SK-N-SH (cell line): ENCODE data around the gene MED31. TPM values are rescaled to one million over a fixed set of nuclear protein-coding genes. Genes with fewer than 3 reads are reported as not detected.

Experiments
- CTCF ChIA-PET: fragments of 300-600, 350-600 bp; formaldehyde crosslinking; extraction: SDS; loops from one replicate; lab custom pipeline; 2021; lab: Yijun Ruan, JAX
- POLR2A ChIA-PET: fragments of 350-600 bp; sonication (Branson Sonifier 250); formaldehyde crosslinking; extraction: SDS; loops from one replicate; lab custom pipeline; 2020; ENCODE audit warnings: antibody characterized with exemption, inconsistent platforms; lab: Yijun Ruan, JAX
- DNase-seq: peaks from one replicate; pipeline ENCODE4 v3.0.0; 2012
- H2AFZ ChIP-seq: fragments of 200-600 bp; sonication (generic); 2 replicates; pipeline ENCODE4 v1.8.1; 2016; ENCODE audit warnings: antibody characterized with exemption, mild to moderate bottlenecking, low read depth
- H3F3A ChIP-seq: fragments of 200-600 bp; sonication (generic); replicated peaks from 2 replicates; pipeline ENCODE3; 2016; ENCODE audit warnings: antibody characterized with exemption, mild to moderate bottlenecking; ENCODE audit not compliant: insufficient read depth
- H3K27ac ChIP-seq, 2 experiments: fragments of 200-500 bp in 1 of 2; fragments of 200-600 bp in 1 of 2; sonication (Bioruptor generic) in 1 of 2; sonication (generic), shearing (Covaris generic) in 1 of 2; 2 replicates each; pipeline versions ENCODE4 v1.5.1 to v1.6.1; 2014 to 2016; ENCODE audit warnings: low read depth in 2 of 2, inconsistent platforms in 1 of 2, low read length in 1 of 2, mild to moderate bottlenecking in 1 of 2, mixed read lengths in 1 of 2
- H3K27me3 ChIP-seq: fragments of 200-600 bp; sonication (generic), shearing (Covaris generic); 2 replicates; pipeline ENCODE4 v1.6.1; 2016; ENCODE audit warnings: mixed run types; ENCODE audit not compliant: insufficient read depth
- H3K36me3 ChIP-seq, 2 experiments: fragments of 200-500 bp in 1 of 2; fragments of 200-600 bp in 1 of 2; sonication (Bioruptor generic) in 1 of 2; sonication (generic) in 1 of 2; replicated peaks in 1 of 2; 2 replicates each; pipeline versions ENCODE3 to v1.5.1; 2014 to 2016; ENCODE audit warnings: low read length in 1 of 2, mild to moderate bottlenecking in 1 of 2; ENCODE audit not compliant: insufficient read depth in 2 of 2, control insufficient read depth in 1 of 2
- H3K4me1 ChIP-seq, 2 experiments: fragments of 200-500 bp in 1 of 2; fragments of 200-600 bp in 1 of 2; sonication (Bioruptor generic) in 1 of 2; sonication (generic), shearing (Covaris generic) in 1 of 2; 2 replicates each; pipeline versions ENCODE4 v1.5.1 to v1.6.1; 2014 to 2016; ENCODE audit warnings: low read depth in 1 of 2, low read length in 1 of 2, mixed run types in 1 of 2; ENCODE audit not compliant: insufficient read depth in 2 of 2, control insufficient read depth in 1 of 2
- H3K4me2 ChIP-seq: fragments of 200-600 bp; sonication (generic), shearing (Covaris generic); 2 replicates; pipeline ENCODE4 v1.6.1; 2017; ENCODE audit warnings: mixed run types
- H3K4me3 ChIP-seq, 2 experiments: fragments of 200-500 bp in 1 of 2; fragments of 200-600 bp in 1 of 2; sonication (Bioruptor generic) in 1 of 2; sonication (generic), shearing (Covaris generic) in 1 of 2; 2 replicates each; pipeline versions ENCODE4 v1.5.1 to v1.8.1; 2014 to 2016; ENCODE audit warnings: low read depth in 2 of 2, inconsistent platforms in 1 of 2, low read length in 1 of 2, mild to moderate bottlenecking in 1 of 2, mixed read lengths in 1 of 2, moderate library complexity in 1 of 2
- H3K79me2 ChIP-seq: fragments of 200-600 bp; sonication (generic); 2 replicates; pipeline ENCODE4 v1.8.1; 2017; ENCODE audit warnings: mild to moderate bottlenecking; ENCODE audit not compliant: insufficient read depth
- H3K9ac ChIP-seq: fragments of 200-600 bp; sonication (generic); 2 replicates; pipeline ENCODE4 v1.6.1; 2017; ENCODE audit warnings: mixed run types
- H3K9me2 ChIP-seq: fragments of 200-600 bp; sonication (generic); 2 replicates; pipeline ENCODE4 v1.6.1; 2017; ENCODE audit warnings: mixed run types
- H3K9me3 ChIP-seq: fragments of 200-600 bp; sonication (generic); 2 replicates; pipeline ENCODE4 v1.6.1; 2017; ENCODE audit warnings: mixed run types, mild to moderate bottlenecking, moderate library complexity
- H4K20me1 ChIP-seq: fragments of 200-600 bp; sonication (generic); 2 replicates; pipeline ENCODE4 v1.6.1; 2017; ENCODE audit warnings: mild to moderate bottlenecking, mixed run types; ENCODE audit not compliant: insufficient read depth
- CHD2 ChIP-seq: fragments of 150-350 bp; IDR thresholded peaks from 2 replicates; pipeline ENCODE4 v1.6.1; 2018; ENCODE audit warnings: low read length; ENCODE audit not compliant: partially characterized antibody
- ELF1 ChIP-seq: IDR thresholded peaks from 2 replicates; pipeline ENCODE4 v1.4.0; 2012
- EP300 ChIP-seq, 2 experiments: IDR thresholded peaks; 2 replicates each; pipeline versions ENCODE4 v1.4.0 to v1.6.1; 2012; ENCODE audit warnings: borderline replicate concordance in 1 of 2, low read depth in 1 of 2, low read length in 1 of 2
- EZH2phosphoT487 ChIP-seq: fragments of 200-600 bp; sonication (generic); IDR thresholded peaks from 2 replicates; pipeline ENCODE4 v1.6.1; 2017; ENCODE audit warnings: low read depth, mixed run types, mild to moderate bottlenecking, antibody characterized with exemption, moderate library complexity, borderline replicate concordance
- FOSL2 ChIP-seq: IDR thresholded peaks from 2 replicates; pipeline ENCODE4 v1.4.0; 2012; ENCODE audit warnings: low read depth, mild to moderate bottlenecking, moderate library complexity, borderline replicate concordance
- FOXJ3 ChIP-seq: sonication (generic); formaldehyde crosslinking; IDR thresholded peaks from 2 replicates; pipeline ENCODE4 v1.5.1; 2020; ENCODE audit warnings: mild to moderate bottlenecking, missing genetic modification reagents
- FOXM1 ChIP-seq: IDR thresholded peaks from 2 replicates; pipeline ENCODE4 v1.4.0; 2012; ENCODE audit warnings: low read depth, mild to moderate bottlenecking
- GATA2 ChIP-seq: sonication (generic); formaldehyde crosslinking; IDR thresholded peaks from 2 replicates; pipeline ENCODE4 v1.5.0; 2020; ENCODE audit warnings: mild to moderate bottlenecking, missing genetic modification reagents
- MEF2A ChIP-seq: IDR thresholded peaks from 2 replicates; pipeline ENCODE4 v1.4.0; 2012; ENCODE audit warnings: low read depth, borderline replicate concordance
- MXI1 ChIP-seq: IDR thresholded peaks from 2 replicates; pipeline ENCODE4 v1.6.1; 2012; ENCODE audit warnings: mild to moderate bottlenecking, low read depth, low read length, improper control_type of control experiment
- NFIC ChIP-seq: IDR thresholded peaks from 2 replicates; pipeline ENCODE4 v1.4.0; 2012; ENCODE audit warnings: borderline replicate concordance
- NRF1 ChIP-seq: IDR thresholded peaks from 2 replicates; pipeline ENCODE4 v1.6.1; 2012; ENCODE audit warnings: low read depth, mild to moderate bottlenecking, low read length
- RCOR1 ChIP-seq: fragments of 150-350 bp; IDR thresholded peaks from 2 replicates; pipeline ENCODE4 v1.6.1; 2017; ENCODE audit warnings: antibody characterized with exemption, low read length
- RFX5 ChIP-seq: IDR thresholded peaks from 2 replicates; pipeline ENCODE4 v1.6.1; 2012; ENCODE audit warnings: mild to moderate bottlenecking, improper control_type of control experiment, low read length
- RXRA ChIP-seq: IDR thresholded peaks from 2 replicates; pipeline ENCODE4 v1.4.0; 2012; ENCODE audit warnings: low read depth, mild to moderate bottlenecking, borderline replicate concordance
- SIN3A ChIP-seq: IDR thresholded peaks from 2 replicates; pipeline ENCODE4 v1.6.1; 2012; ENCODE audit warnings: low read depth, mild to moderate bottlenecking, low read length, moderate library complexity, borderline replicate concordance
- SMC3 ChIP-seq: IDR thresholded peaks from 2 replicates; pipeline ENCODE4 v1.6.1; 2012; ENCODE audit warnings: low read depth, low read length, improper control_type of control experiment
- TAF1 ChIP-seq: IDR thresholded peaks from 2 replicates; pipeline ENCODE4 v1.6.1; 2012; ENCODE audit warnings: low read depth, mild to moderate bottlenecking, low read length, moderate library complexity, borderline replicate concordance
- TCF12 ChIP-seq: IDR thresholded peaks from 2 replicates; pipeline ENCODE4 v1.4.0; 2012
- WGBS: methylation state at CpG from one replicate; pipeline ENCODE4 v1.1.6; 2017; ENCODE audit warnings: low lambda C conversion rate; 5-methylcytosine and 5-hydroxymethylcytosine counted together
- polyA plus RNA-seq, 3 experiments: library from polyadenylated mRNA; depleted of rRNA; stranded (reverse); fragments of >200 nt; gene quantifications; 2 replicates each; pipeline ENCODE4 v1.2.3, GENCODE V29; 2012
- TF ChIP-seq, protein P1 (sequence below): IDR thresholded peaks from 2 replicates; pipeline ENCODE4 v1.4.0; 2012; ENCODE audit warnings: low read depth, borderline replicate concordance
- TF ChIP-seq, protein P2 (sequence below): fragments of 200-600 bp; sonication (generic); IDR thresholded peaks from 2 replicates; pipeline ENCODE4 v1.6.1; 2017; ENCODE audit warnings: antibody characterized with exemption, mild to moderate bottlenecking, moderate library complexity
- TF ChIP-seq, protein P3 (sequence below): IDR thresholded peaks from 2 replicates; pipeline ENCODE4 v1.6.1; 2012; ENCODE audit warnings: mild to moderate bottlenecking, low read depth, low read length, moderate library complexity
- TF ChIP-seq, protein P4 (sequence below): IDR thresholded peaks from 2 replicates; pipeline ENCODE4 v1.4.0; 2012; ENCODE audit warnings: low read depth, borderline replicate concordance
- TF ChIP-seq, protein P5 (sequence below): fragments of 150-350 bp; IDR thresholded peaks from 2 replicates; pipeline ENCODE4 v1.6.1; 2016; ENCODE audit warnings: mild to moderate bottlenecking, low read depth, low read length

The MED31 gene
- 15.1 and 22.0 TPM in 2 replicates for polyA plus RNA-seq (2012; rRNA removed)
- 20.9 and 27.4 TPM in 2 replicates for polyA plus RNA-seq (2012; cell fraction: cytosol; rRNA removed)
- 10.3 and 12.4 TPM in 2 replicates for polyA plus RNA-seq (2012; cell fraction: nucleus; rRNA removed)

DNA sequence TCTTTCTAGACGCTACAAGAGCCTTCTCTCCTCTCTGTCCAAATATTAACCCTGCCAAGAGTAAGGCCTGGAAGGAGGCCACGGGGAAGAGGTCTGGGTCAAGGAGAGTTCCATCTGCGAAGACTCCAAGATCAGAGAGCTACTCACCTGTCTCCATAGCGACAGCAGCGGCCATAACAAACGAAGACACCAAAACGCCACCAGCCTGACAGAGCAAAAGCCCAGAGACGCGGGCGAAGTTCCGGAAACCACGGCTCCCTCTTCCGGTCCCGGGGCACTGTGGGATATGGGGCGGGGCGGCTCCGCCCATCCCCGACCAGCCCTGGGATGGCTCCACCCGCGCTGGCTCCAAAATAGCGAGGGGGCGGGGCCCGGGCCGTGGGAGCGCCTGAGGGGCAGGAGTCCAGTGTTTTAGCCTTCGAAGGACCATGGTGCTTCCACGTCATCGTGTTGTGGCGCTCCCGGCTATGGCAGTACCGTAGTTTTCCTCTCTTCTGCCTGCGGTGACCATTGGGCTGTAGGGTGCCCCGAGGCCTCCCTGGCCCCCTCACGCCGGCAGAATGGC, at the start of gene MED31, which contains the start of gene C17orf100:
MED31 (minus strand) TSS at position 252 of the 565 bp plus-strand sequence; CDS start at position 175, 77 bp downstream.
C17orf100 (plus strand) TSS at position 409 of the 565 bp plus-strand sequence; CDS start at position 561, 152 bp downstream.
- H3K9me3 ChIP-seq, result no peaks in the 10 kb centered on the region
- H3K4me1 ChIP-seq, result peaks cover 8 to 13% of the 10 kb centered on the region in 2 experiments; a peak in 2 of 4 replicates
- H3K27me3 ChIP-seq, result no peaks in the 10 kb centered on the region
- DNase-seq, result peak; percentile 99
- peak within 1 kb of the TSS; percentile 65 to 96 for H3K4me3 ChIP-seq
- no peaks in the 10 kb centered on the region for H3K9me2 ChIP-seq
- peaks cover 44% of the 10 kb centered on the region for H3K79me2 ChIP-seq
- 2% methylated on average over 25 of the region's 35 CpGs for WGBS
- POLR2A ChIA-PET, result interaction anchor here (1.0 kb wide), 1 partner anchor 12 kb away, joined by 3 read pairs; a partner anchor contains a TSS
- H3K27ac ChIP-seq, result peak within 1 kb of the TSS; percentile 91 to 95
- peak within 1 kb of the TSS; percentile 91 for H3K9ac ChIP-seq
- H3F3A ChIP-seq, result peaks cover 8% of the 10 kb centered on the region
- peaks cover 30 to 35% of the 10 kb centered on the region in 2 experiments for H3K36me3 ChIP-seq
- H4K20me1 ChIP-seq, result peaks cover 15% of the 10 kb centered on the region
- CTCF ChIA-PET, result interaction anchor here (1.1 kb wide), 1 partner anchor 10 kb away, joined by 4 read pairs; no protein-coding TSS in a partner anchor
- peak within 1 kb of the TSS; percentile 80 for H3K4me2 ChIP-seq
- peak within 1 kb of the TSS; percentile 95 for H2AFZ ChIP-seq
- 0 out of 2 replicates have a peak, but pooled peaks have one; percentile 8 for TF ChIP-seq NRF1
- 0 out of 2 replicates have a peak, but pooled peaks have one; percentile 50 for TF ChIP-seq ELF1
- peak; percentile 83 for TF ChIP-seq MXI1
- TF ChIP-seq, protein P1, sequence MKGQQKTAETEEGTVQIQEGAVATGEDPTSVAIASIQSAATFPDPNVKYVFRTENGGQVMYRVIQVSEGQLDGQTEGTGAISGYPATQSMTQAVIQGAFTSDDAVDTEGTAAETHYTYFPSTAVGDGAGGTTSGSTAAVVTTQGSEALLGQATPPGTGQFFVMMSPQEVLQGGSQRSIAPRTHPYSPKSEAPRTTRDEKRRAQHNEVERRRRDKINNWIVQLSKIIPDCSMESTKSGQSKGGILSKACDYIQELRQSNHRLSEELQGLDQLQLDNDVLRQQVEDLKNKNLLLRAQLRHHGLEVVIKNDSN, result no peak
- TF ChIP-seq RCOR1, result no peak
- TF ChIP-seq NFIC, result no peak
- TF ChIP-seq EZH2phosphoT487, result no peak
- no peak for TF ChIP-seq TCF12
- no peak for TF ChIP-seq FOSL2
- no peak for TF ChIP-seq FOXM1
- TF ChIP-seq CHD2, result peak; percentile 53
- TF ChIP-seq, protein P2, sequence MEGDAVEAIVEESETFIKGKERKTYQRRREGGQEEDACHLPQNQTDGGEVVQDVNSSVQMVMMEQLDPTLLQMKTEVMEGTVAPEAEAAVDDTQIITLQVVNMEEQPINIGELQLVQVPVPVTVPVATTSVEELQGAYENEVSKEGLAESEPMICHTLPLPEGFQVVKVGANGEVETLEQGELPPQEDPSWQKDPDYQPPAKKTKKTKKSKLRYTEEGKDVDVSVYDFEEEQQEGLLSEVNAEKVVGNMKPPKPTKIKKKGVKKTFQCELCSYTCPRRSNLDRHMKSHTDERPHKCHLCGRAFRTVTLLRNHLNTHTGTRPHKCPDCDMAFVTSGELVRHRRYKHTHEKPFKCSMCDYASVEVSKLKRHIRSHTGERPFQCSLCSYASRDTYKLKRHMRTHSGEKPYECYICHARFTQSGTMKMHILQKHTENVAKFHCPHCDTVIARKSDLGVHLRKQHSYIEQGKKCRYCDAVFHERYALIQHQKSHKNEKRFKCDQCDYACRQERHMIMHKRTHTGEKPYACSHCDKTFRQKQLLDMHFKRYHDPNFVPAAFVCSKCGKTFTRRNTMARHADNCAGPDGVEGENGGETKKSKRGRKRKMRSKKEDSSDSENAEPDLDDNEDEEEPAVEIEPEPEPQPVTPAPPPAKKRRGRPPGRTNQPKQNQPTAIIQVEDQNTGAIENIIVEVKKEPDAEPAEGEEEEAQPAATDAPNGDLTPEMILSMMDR, result no peak
- peak; percentile 85; the same call in 1 of the 2 replicates for TF ChIP-seq SIN3A
- TF ChIP-seq, protein P3, sequence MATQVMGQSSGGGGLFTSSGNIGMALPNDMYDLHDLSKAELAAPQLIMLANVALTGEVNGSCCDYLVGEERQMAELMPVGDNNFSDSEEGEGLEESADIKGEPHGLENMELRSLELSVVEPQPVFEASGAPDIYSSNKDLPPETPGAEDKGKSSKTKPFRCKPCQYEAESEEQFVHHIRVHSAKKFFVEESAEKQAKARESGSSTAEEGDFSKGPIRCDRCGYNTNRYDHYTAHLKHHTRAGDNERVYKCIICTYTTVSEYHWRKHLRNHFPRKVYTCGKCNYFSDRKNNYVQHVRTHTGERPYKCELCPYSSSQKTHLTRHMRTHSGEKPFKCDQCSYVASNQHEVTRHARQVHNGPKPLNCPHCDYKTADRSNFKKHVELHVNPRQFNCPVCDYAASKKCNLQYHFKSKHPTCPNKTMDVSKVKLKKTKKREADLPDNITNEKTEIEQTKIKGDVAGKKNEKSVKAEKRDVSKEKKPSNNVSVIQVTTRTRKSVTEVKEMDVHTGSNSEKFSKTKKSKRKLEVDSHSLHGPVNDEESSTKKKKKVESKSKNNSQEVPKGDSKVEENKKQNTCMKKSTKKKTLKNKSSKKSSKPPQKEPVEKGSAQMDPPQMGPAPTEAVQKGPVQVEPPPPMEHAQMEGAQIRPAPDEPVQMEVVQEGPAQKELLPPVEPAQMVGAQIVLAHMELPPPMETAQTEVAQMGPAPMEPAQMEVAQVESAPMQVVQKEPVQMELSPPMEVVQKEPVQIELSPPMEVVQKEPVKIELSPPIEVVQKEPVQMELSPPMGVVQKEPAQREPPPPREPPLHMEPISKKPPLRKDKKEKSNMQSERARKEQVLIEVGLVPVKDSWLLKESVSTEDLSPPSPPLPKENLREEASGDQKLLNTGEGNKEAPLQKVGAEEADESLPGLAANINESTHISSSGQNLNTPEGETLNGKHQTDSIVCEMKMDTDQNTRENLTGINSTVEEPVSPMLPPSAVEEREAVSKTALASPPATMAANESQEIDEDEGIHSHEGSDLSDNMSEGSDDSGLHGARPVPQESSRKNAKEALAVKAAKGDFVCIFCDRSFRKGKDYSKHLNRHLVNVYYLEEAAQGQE, result no peak
- TF ChIP-seq, protein P4, sequence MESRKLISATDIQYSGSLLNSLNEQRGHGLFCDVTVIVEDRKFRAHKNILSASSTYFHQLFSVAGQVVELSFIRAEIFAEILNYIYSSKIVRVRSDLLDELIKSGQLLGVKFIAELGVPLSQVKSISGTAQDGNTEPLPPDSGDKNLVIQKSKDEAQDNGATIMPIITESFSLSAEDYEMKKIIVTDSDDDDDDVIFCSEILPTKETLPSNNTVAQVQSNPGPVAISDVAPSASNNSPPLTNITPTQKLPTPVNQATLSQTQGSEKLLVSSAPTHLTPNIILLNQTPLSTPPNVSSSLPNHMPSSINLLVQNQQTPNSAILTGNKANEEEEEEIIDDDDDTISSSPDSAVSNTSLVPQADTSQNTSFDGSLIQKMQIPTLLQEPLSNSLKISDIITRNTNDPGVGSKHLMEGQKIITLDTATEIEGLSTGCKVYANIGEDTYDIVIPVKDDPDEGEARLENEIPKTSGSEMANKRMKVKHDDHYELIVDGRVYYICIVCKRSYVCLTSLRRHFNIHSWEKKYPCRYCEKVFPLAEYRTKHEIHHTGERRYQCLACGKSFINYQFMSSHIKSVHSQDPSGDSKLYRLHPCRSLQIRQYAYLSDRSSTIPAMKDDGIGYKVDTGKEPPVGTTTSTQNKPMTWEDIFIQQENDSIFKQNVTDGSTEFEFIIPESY, result no peak
- TF ChIP-seq RXRA, result no peak
- TF ChIP-seq EP300 (IDR thresholded peaks at IDR 0.05; ENCODE audit: borderline replicate concordance in 1 of 2, low read depth in 1 of 2, low read length in 1 of 2), result no peak
- no peak for TF ChIP-seq GATA2 (CRISPR knock-in tag)
- no peak for TF ChIP-seq FOXJ3
- TF ChIP-seq RFX5, result peak; percentile 42; the same call in 1 of the 2 replicates
- TF ChIP-seq SMC3, result no peak
- TF ChIP-seq, protein P5, sequence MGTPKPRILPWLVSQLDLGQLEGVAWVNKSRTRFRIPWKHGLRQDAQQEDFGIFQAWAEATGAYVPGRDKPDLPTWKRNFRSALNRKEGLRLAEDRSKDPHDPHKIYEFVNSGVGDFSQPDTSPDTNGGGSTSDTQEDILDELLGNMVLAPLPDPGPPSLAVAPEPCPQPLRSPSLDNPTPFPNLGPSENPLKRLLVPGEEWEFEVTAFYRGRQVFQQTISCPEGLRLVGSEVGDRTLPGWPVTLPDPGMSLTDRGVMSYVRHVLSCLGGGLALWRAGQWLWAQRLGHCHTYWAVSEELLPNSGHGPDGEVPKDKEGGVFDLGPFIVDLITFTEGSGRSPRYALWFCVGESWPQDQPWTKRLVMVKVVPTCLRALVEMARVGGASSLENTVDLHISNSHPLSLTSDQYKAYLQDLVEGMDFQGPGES, result no peak
- no peak for TF ChIP-seq MEF2A
- TF ChIP-seq TAF1, result peak; percentile 81
